MV-4-11 (cell line): ENCODE data around the gene MZF1.
"Not testable (repeated sequence)": the region's sequence is repeated elsewhere in the genome, so short reads cannot be mapped to it uniquely, and the experiment has no call there.

Experiments used
- DNase-seq: peaks from one replicate; lab custom pipeline; 2025; lab: John Stamatoyannopoulos, UW

MZF1 gene

DNA sequence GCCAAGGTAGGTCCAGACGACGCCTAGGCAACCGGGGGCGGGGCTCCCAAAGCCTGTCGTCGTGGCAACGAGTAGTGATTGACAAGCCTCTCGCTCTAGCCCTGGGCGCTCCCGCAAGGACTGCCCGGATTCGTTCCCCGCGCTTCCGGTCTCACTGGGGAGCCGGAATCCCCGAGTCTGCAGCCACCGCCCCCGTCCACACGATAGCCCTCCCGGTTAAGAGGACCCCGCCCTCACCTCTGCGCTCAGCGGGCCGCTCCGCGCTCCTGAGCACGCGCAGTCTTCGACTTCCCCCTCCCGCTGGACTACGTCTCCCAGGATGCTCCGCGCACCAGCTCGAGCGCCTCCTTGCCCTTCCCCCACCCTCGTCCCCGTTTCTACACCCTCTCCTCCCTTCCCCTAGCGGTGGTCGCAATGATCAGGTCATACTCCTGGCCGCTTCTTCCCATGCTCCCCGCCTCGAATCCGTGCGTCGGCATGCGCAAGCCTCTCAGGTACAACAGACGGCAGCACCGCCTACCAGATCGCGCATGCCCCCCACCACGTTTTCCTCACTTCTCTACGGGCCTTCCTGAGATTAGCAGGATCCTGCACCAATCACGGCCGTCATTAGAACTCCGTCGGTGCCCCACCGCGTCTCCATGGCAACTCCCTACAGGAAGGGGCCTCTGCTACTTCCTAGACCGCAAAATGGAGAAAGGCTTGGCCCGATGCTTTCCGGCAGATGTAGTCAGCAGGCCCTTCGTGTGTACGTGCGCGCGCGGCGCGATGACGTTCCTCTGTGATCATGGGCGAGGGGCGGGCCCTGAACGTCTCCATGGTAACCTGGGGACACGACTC lies at the start of gene MZF1:
TSS of gene MZF1 (minus strand) at position 518 of the 840 bp plus-strand sequence. CDS start 1,946 bp downstream, outside the sequence.
- DNase-seq, result no peak

DNA sequence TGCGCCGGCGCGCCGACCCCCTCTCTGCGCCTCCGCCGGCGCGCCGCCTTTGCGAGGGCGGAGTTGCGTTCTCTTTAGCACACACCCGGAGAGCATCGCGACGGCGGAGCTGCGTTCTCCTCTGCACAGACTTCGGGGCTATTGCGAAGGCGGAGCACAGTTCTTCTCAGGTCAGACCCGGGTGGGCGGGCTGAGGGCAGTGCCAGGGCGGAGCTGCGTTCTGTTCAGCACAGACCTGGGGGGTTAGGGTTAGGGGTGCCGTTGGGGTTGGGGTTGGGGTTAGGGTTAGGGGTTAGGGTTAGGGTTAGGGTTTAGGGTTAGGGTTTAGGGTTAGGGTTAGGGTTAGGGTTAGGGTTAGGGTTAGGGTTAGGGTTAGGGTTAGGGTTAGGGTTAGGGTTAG lies 34.1 kb upstream of the MZF1 start:
- DNase-seq, result not testable (repeated sequence)

DNA sequence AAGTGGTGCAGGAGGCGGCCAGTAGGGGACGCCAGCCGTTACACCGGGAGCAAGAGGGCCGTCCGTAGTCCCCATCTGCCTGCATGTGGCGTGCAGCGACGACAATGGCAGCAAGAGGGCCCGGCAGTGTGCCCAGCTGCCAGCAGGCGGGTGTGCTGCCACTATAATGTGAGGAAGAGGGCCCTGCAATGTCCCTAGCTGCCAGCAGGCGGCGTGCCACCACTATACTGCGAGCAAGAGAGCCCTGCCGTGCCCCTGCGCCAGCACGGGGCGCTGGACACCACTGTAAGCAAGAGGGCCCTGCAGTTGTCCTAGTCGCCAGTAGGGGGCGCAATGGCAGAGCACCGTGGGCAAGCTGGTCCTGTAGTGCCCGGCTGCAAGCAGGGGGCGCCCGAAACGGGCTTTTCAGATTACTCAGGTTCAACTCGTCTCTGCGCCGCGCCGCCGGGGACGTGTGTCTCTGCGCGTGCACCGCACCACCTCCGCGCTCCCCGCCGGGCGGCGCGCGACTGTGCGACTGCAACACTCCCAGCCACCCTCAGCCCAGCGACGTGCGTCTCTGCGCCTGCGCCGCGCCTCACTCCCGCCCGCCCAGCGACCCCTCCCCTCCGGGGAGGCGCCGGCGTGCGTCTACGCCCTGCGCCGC lies 33.2 kb upstream of the MZF1 start:
- DNase-seq, result not testable (repeated sequence)

DNA sequence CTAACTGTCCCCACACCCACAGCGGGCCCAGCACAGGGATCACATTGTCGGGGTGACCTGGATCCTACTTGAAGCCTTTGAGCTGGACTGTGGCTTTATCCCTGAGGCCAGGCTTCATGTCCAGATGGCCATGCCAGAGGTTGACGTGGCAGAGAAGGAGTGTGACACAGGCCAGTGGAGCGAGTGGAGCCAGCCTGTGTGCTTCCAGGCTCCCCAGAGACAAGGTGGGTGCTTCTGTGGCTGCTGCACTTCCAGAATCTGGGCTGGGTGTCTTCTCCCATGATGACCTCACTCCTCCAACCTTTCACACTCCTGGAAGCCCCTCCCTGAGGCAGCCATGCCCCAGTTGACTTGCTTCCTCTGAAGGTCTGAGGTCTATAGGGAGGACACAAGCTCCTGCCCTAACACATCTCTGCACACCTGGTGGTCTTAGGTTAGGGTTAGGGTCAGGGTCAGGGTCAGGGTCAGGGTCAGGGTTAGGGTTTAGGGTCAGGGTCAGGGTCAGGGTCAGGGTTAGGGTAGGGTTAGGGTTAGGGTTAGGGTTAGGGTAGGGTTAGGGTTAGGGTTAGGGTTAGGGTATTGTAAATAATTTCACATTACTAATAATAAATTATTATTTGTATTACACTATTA lies 13.1 kb upstream of the MZF1 start:
- DNase-seq, result no peak

DNA sequence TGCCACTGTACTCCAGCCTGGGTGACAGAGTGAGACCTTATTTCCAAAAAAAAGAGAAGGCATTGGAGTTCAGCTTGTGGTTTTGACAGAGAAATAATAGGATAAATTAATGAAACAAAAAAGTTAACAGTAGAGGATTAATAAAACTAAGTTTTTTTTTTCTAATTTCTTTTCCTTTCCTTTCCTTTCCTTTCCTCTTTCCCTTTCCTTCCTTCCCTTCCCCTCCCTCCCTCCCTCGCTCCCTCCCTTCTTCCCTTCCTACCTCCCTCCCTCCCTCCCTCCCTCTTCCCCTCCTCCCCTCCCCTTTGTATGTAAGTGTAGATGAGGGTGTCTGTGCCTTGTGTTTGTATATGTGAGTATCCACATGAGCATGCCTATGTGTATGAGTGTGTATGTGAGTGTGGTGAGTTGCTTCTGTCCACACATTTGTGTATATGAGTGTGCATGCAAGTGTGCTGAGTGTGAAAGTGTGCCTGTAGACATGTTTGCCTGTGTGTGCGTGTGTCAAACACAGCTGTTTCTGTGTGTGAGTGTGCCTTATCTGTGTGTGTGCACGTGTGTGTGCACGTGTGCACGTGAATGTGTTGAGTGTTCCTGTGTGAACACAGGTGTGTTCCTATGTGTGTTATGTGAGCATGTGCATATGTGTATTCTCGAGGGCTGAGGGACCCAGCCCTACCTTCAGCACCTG lies 12.5 kb upstream of the MZF1 start:
- no peak for DNase-seq

DNA sequence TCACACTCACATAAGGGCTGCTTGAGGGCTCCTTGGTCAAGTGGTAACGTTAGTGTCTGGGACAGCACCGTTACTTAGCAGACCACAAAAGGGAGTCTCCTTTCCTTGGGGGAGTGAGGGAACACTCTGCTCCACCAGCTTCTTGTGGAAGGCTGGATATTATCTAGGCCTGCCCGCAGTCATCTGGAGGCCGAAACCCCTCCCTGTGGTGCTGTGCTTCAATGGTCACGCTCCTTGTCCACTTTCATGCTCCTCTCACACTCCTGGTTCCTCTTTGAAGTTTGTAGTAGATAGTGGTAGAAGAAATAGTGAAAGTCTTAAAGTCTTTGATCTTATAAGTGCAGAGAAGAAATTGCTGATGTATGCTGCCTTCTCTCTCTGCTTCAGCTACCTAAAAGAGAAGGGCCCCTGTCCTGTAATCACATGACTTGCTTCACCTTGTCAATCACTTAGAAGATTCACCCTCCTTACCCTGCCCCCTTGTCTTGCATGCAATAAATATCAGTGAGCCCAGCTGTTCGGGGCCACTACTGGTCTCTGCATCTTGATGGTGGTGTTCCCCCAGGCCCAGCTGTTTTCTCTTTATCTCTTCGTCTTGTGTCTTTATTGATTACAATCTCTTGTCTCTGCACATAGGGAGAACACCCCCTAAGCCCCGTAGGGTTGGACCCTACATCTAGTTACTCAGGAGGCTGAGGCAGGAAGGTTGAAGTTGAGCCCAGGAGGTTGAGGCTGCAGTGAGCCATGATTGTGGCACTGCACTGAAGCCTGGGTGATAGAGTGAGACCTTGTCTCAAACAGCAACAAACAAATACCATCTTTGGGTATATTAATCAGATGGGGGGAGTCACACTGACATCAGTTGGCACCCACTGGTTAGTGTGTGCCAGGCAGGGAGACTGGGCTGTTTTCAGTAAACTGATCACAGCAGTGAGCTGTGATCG lies 11.6 kb upstream of the MZF1 start:
- no peak for DNase-seq

DNA sequence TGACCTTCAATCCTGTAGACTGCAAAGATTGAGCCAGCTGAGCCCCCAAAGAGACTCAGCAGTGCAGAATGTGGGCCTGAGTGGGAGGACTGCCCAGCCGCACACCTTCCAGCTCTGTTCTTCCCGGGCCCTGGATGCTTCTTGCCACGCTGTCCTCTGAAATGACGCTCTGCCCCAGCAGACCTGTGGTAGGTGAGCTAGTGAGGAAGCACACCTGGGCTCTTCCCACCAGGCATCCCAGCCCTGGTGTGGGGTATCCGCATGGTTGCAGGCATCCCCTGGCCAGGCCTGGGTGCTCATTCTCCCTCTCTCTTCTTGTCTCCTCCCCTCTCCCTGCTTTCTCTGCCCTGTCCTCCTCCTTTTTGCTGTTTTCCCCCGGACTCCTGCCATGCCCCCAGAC lies 9.8 kb upstream of the MZF1 start:
- no peak for DNase-seq

DNA sequence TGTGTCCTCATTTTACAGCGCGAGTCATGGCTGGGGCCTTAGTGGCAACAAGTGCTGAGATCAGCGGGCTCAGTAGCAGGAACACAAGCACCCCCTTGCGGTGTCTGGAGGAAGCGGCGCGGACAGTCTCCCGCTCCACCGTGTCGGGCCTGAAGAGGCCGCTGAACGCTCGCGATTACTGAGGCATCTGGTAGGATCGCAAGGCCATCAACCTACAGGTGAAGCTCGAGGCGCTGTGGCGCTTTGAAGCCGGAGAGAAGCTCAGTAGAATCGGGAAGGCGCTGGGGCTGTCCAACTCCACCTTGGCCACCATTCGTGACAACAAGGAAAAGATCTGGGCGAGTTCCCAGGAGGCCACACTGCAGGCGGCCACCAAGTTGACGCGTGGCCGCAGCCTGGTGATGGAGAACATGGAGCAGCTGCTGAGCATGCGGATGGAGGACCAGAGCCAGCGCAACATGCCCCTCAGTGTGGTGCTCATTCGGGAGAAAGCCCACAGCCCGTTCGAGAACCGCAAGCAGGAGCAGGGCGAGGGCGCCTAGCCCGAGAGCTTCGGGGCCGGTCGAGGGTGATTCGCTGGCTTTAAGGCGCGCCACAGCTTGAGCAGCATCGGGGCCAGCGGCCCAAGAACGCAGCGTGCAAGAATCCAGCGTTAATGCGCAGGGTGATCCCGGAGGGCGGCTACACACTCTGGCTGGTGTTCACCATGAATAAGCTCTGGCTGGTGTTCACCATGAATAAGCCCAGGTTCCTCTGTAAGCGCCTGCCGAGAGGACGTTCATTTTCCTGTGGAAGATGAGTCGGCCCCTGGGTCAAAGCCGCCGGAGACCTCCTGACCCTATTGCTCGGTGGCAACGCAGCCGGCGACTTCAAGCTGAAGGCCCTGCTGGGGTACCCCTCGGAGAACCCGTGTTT lies 8.3 kb upstream of the MZF1 start:
- DNase-seq, result no peak

DNA sequence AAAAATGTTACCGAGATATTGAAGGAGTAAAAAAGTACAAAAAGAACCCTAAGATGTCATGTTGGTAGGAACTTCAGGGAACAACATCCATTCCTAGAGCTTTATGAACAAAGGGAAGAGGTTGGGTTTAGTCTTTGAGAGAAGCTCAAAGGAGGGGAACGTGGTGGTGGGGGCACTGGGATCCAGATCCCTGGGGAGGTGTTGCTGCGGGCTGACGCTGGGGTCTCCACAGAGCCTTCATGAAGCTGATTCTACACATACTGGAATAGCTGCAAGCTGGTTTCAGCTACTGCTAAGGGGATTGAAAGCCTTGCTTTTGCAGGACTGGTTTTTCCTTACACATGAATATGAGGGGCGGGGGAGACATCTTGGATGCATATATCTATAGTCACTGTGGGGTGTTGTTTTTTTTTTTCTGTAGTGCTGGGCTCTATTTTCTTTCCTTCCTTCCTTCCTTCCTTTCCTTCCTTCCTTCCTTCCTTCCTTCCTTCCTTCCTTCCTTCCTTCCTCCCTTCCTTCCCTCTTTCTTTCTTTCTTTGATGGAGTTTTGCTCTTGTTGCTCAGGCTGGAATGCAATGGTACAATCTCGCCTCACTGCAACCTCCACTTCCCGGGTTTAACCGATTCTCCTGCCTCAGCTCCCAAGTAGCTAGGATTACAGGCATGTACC lies 6.5 kb upstream of the MZF1 start:
- DNase-seq, result no peak

DNA sequence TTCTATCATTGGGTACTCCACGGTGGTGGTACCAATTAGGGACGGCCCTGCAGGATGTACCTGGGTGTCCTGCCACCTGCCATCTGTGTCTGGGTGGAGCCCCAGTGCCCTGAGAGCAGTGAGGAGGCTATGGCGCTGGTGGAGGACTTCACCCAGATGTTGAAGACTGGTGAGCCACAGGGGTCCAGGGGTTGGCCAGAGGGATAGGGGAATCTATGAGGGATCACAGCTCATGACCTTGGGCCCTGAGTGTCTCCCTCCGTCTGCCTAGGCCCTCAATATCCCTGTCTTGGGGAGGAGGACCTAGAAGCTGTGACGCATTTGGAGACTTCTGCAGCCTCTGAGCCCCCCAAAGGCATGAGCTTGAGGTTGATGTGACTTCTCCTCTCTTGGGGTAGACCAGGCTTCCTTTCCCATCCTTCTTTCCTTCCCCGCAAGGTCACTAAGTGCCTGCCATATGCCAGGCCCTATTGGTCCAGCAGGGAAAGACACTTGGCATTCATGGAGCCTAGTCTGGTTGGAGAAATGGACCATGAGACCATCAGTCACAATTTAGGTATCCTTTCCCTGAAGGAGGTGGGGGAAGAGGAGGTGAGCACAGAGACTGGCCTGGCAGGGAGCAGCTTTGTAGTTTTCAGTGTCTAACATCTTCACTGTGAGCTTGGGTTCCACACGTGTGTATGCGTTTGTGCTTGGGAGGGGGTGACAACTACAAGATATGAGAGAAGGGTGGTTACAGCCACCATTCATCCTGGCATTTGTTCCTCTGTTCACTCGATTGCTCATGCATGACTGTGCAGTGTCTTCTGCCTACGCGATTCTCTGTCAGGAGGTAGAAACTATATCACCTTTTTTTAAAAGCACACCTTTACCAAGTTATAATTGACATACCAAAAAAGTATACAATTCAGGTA lies 5.1 kb upstream of the MZF1 start:
- no peak for DNase-seq

DNA sequence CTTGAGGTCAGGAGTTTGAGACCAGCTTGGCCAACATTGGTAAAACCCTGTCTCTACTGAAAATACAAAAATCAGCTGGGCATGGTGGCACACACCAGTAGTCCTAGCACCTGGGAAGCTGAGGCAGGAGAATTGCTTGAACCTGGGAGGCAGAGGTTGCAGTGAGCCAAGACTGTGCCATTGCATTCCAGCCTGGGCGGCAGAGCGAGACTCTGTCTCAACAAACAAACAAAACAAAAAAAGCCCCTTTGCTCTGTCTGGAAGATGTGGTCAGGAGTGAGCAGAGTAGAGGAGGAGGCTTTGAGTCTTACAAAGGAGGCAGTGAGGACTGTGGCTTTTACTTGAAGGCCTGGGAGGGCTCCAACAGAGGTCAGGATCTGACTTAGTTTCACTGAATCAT lies 4.4 kb upstream of the MZF1 start:
- DNase-seq, result not testable (repeated sequence)

DNA sequence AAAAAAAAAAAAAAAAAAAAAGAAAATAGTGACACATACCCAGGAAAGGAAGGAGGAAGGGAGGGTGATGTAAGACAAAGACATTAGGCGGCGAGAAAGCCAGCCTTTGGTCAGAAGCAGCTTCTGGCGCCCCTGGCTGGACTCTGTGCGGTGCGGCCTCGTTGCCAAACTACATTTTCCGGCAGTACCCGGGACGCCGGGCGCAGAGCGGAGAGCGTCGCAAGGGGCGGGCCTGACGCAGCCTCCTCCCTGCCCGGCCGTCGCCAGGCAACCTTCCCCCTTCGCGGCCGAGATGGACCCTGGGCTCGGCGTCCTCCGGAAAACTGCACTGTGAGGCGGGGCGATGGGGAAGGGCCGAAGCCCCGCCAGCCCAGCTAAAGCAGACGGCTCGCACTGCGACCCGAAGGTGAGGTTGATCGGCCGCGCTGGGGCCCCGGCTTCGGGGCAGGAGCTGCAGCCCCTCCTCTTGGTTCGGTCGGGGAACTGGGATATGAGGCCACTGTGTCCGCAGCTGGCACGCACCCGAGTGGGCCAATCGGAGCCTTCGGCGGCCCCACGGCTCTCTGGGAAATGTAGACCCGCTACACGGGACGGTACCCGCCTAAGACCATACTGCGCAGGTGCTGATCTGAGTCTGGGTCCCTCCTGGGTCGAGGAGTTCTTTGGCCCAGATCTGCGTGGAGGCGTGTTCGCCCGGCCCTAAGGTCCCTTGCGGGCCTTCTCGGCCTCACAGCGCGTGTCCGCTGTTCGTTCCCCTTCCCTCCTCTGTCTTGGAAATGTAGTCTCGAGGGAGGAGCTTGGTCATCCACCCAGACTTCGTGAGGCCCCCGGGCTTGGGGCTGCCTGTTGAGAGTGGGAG lies 2.3 kb upstream of the MZF1 start:
- DNase-seq, result no peak

DNA sequence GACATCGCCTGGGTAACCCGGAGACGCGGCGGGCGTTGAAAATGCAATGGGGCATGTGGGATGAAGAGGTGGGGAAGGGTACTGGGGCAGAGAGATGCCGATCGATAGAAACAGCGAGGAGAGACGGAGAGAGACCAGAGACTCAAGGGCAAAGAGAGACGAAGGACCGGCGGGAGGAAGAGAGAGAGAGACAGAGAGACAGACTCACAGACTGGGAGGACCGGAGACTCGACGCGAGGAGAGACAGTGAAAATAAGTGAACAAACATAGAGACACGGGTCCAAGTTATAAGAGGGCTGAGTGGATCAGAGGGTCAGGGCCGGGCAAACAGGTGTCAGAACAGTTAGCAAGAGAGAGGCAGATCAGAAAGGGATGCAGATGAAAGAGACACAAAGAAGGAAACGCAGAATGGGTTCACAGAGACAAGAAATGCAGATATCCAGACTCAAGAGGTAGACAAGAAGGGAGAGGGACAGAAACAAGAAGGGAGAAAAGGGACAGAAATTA lies 576 bp upstream of the MZF1 start:
- DNase-seq, result no peak

DNA sequence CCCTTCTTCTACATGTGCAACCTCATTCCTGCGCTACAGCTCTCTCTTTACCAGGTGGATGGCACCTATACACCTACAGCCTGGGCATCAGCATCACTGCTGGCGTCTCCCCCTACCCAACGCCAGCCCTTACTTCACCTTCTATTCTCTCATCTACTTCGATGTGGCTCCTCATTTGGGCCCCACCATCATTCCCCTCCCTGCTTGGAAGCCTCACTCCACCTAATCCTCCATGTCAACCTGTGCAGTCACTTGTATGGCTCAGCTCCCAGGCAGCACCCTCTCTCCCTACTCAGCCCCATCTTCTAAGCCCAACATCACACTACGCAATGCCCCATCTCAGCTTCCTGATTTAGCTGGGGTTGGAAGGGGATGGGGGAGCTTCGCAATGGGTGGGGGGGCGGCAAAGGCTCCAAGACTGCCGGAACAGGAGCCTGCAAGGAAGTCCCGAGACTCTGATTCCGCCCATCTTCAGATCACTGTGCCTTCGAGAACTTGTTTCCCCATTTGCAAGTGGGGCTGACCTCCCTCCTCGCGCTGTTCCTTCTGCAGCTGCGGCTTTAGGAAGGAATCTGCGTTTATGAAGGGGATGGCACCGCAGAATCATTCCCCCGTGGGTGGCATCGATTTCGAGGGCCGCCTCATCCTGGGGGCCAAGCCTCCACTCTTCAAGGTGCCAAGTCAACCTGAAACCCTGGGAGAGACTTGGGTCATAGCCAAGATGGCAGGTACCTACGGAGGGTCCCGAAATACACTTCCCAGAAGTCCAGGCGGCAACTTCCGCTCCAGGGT lies 913 bp downstream of the MZF1 start:
- DNase-seq, result no peak

DNA sequence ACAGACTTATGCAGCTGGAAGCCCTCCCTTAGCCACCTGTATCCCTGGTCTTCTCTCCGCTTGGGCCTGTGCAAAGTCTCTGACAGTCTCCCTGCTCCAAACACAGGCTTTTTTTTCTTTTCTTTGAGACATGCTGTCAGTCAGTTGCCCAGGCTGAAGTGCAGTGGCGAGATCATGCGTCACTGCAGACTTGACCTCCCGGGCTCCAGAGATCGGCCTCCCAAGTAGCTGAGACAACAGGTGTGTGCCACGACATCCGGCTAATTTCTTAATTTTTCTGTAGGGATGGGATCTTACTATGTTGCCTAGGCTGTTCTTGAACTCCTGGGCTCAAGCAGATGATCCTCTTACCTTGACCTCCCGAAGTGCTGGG lies 1.6 kb downstream of the MZF1 start:
- no peak for DNase-seq

DNA sequence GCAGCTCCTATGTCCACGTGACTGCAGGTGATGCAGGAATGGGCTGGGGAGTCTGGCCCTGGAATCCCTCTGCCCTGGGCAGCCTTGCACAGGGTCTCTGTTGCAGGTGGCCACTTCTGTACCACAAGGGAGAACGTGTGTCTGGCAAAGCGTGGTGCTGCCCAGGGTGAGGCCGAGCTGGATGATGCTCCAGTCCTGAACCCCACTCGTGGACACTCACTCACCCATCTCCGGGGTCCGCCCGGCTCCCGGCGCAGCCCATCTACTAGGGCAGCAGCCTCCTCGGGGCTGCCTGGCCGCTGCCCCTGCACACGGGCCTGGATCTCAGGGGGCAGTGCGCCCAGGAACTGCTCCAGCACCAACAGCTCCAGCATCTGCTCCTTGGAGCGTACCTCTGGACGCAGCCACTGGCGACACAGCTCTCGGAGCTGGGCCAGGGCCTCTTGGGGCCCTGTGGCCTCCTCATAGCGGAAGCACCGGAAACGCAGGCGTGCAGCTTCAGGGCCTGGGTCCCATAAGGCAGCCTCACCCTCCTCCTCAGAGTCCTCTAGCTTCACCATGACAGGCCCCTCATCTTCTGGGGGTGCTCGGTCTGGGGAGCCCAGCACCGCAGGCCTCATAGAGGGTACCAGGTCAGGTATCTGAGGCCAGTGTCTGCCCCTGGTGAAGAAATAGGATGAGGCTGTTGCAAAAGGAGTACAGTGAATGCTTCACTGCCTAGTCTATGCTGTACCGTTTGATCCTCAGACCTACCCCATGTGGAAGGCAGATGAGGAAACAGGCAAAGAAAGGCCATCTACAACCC lies 2.2 kb downstream of the MZF1 start:
- no peak for DNase-seq
